A549 (cell line): ENCODE data around the gene SLC2A5. TPM values are rescaled to one million over a fixed set of nuclear protein-coding genes. Genes with fewer than 3 reads are reported as not detected.
A peak's percentile ranks its signal among the peaks of the same experiment; 100 is the strongest.

Source experiments
- ATAC-seq, 2 experiments: fragments of 200-7000 bp in 1 of 2; fragments of >200 bp in 1 of 2; cut with Nextera tagmentation in 1 of 2; cut with Tn5 transposase in 1 of 2; 3 replicates each; pipeline versions ENCODE4 v1.8.0 to v1.9.1; 2018 to 2020; ENCODE audit warnings: mild to moderate bottlenecking in 1 of 2, moderate library complexity in 1 of 2
- CTCF ChIA-PET: fragments of 300-600 bp; sonication (Branson Sonifier 250); formaldehyde crosslinking; extraction: SDS; loops from one replicate; lab custom pipeline; 2021; ENCODE audit warnings: antibody characterized with exemption, inconsistent platforms; lab: Yijun Ruan, JAX
- POLR2A ChIA-PET: fragments of 350-600 bp; formaldehyde crosslinking; extraction: SDS; loops from one replicate; lab custom pipeline; 2021; ENCODE audit warnings: antibody characterized with exemption, inconsistent platforms; lab: Yijun Ruan, JAX
- DNase-seq, 2 experiments: peaks; one replicate each; pipeline versions ENCODE4 v3.0.0 to v3.0.0-alpha.2; 2011 to 2016; ENCODE audit warnings: low read depth in 1 of 2, low spot score in 1 of 2
- FAIRE-seq: peaks from 2 replicates; lab custom pipeline; 2011; peaks lifted over from hg19 to GRCh38; lab: Jason Lieb, UNC
- H3K27ac ChIP-seq, 2 experiments: fragments of >200 bp; sonication (Bioruptor Twin); formaldehyde crosslinking; 3 replicates each; pipeline ENCODE4 v1.5.1; 2016 to 2017
- H3K4me1 ChIP-seq: fragments of >200 bp; sonication (Bioruptor Twin); formaldehyde crosslinking; 3 replicates; pipeline ENCODE4 v1.6.1; 2016
- H3K4me2 ChIP-seq: fragments of >200 bp; sonication (Bioruptor Twin); formaldehyde crosslinking; 3 replicates; pipeline ENCODE4 v1.6.1; 2016
- H3K4me3 ChIP-seq: fragments of >200 bp; sonication (Bioruptor Twin); formaldehyde crosslinking; 3 replicates; pipeline ENCODE4 v1.5.1; 2016
- H3K9me3 ChIP-seq: fragments of >200 bp; sonication (Bioruptor Twin); formaldehyde crosslinking; 3 replicates; pipeline ENCODE4 v1.6.1; 2016
- ATOH8 ChIP-seq: fragments of 250-450 bp; sonication (Bioruptor Pico); IDR thresholded peaks from 2 replicates; pipeline ENCODE4 v1.5.0; 2020; ENCODE audit warnings: low read depth, mild to moderate bottlenecking, moderate library complexity
- ESRRA ChIP-seq: fragments of 150-350 bp; IDR thresholded peaks from 2 replicates; pipeline ENCODE4 v1.6.1; 2014; ENCODE audit warnings: mild to moderate bottlenecking, low read length, borderline replicate concordance
- GATA3 ChIP-seq: IDR thresholded peaks from 2 replicates; pipeline ENCODE4 v1.6.1; 2012; ENCODE audit warnings: borderline replicate concordance
- HOXB13 ChIP-seq: fragments of 250-450 bp; sonication (Bioruptor Pico); IDR thresholded peaks from 2 replicates; pipeline ENCODE4 v1.5.0; 2020; ENCODE audit warnings: low read depth, mild to moderate bottlenecking, moderate library complexity
- HOXB5 ChIP-seq: fragments of 250-450 bp; sonication (Bioruptor Pico); IDR thresholded peaks from 2 replicates; pipeline ENCODE4 v1.5.0; 2020; ENCODE audit warnings: mild to moderate bottlenecking, moderate library complexity
- JUNB ChIP-seq: fragments of >200 bp; sonication (Bioruptor Twin); formaldehyde crosslinking; IDR thresholded peaks from 2 replicates; pipeline ENCODE4 v1.6.1; 2016
- MAFK ChIP-seq: fragments of 450-650 bp; IDR thresholded peaks from 2 replicates; pipeline ENCODE4 v1.6.1; 2014; ENCODE audit not compliant: partially characterized antibody
- NPAS2 ChIP-seq: fragments of 250-450 bp; sonication (Bioruptor Pico); IDR thresholded peaks from 2 replicates; pipeline ENCODE4 v1.8.0; 2022; ENCODE audit warnings: mild to moderate bottlenecking, moderate library complexity, borderline replicate concordance
- POLR2A ChIP-seq: IDR thresholded peaks from 2 replicates; pipeline ENCODE4 v1.6.1; 2012; ENCODE audit warnings: mild to moderate bottlenecking, low read length
- RAD21 ChIP-seq, 2 experiments: fragments of >200 bp in 1 of 2; sonication (Bioruptor Twin) in 1 of 2; formaldehyde crosslinking in 1 of 2; IDR thresholded peaks in 1 of 2; conservative IDR thresholded peaks in 1 of 2; 2 replicates in 1 of 2; 3 replicates in 1 of 2; pipeline ENCODE4 v1.6.1; 2012 to 2018; ENCODE audit warnings: inconsistent platforms in 1 of 2
- REST ChIP-seq: fragments of 200-600 bp; sonication (generic); IDR thresholded peaks from 2 replicates; pipeline ENCODE4 v1.6.1; 2016; ENCODE audit warnings: antibody characterized with exemption, mild to moderate bottlenecking, moderate library complexity
- RNF2 ChIP-seq: fragments of 200-600 bp; sonication (generic); IDR thresholded peaks from 2 replicates; pipeline ENCODE4 v1.6.1; 2016; ENCODE audit warnings: low read depth, mild to moderate bottlenecking, antibody characterized with exemption, moderate library complexity, borderline replicate concordance
- SMC3 ChIP-seq: fragments of >200 bp; sonication (Bioruptor Twin); formaldehyde crosslinking; IDR thresholded peaks from 3 replicates; pipeline ENCODE4 v1.6.1; 2018; ENCODE audit warnings: inconsistent platforms
- ZC3H11A ChIP-seq: fragments of 450-650 bp; IDR thresholded peaks from 2 replicates; pipeline ENCODE4 v1.6.1; 2014; ENCODE audit warnings: antibody characterized with exemption, mild to moderate bottlenecking
- WGBS: methylation state at CpG from one replicate; pipeline ENCODE4 v1.1.6; 2017; ENCODE audit errors: missing lambda C conversion rate; 5-methylcytosine and 5-hydroxymethylcytosine counted together
- polyA plus RNA-seq, 4 experiments: library from polyadenylated mRNA; depleted of rRNA in 3 of 4; stranded (reverse); fragments of >200 nt; fragmentation: RNase III in 1 of 4; extraction: RNeasy Plus Mini Kit Qiagen cat#74134 plus additional on column Dnase treatment in 1 of 4; gene quantifications; 2 replicates in 3 of 4; 3 replicates in 1 of 4; pipeline ENCODE4 v1.2.3, GENCODE V29; 2011 to 2017
- TF ChIP-seq, protein P1 (sequence below): fragments of >200 bp; sonication (Bioruptor Twin); formaldehyde crosslinking; IDR thresholded peaks from 3 replicates; pipeline ENCODE4 v1.6.1; 2016

SLC2A5 gene
- polyA plus RNA-seq, 2 of the 4 experiments (the other 2 are of a cell fraction): 0.12 to 0.19 TPM

DNA sequence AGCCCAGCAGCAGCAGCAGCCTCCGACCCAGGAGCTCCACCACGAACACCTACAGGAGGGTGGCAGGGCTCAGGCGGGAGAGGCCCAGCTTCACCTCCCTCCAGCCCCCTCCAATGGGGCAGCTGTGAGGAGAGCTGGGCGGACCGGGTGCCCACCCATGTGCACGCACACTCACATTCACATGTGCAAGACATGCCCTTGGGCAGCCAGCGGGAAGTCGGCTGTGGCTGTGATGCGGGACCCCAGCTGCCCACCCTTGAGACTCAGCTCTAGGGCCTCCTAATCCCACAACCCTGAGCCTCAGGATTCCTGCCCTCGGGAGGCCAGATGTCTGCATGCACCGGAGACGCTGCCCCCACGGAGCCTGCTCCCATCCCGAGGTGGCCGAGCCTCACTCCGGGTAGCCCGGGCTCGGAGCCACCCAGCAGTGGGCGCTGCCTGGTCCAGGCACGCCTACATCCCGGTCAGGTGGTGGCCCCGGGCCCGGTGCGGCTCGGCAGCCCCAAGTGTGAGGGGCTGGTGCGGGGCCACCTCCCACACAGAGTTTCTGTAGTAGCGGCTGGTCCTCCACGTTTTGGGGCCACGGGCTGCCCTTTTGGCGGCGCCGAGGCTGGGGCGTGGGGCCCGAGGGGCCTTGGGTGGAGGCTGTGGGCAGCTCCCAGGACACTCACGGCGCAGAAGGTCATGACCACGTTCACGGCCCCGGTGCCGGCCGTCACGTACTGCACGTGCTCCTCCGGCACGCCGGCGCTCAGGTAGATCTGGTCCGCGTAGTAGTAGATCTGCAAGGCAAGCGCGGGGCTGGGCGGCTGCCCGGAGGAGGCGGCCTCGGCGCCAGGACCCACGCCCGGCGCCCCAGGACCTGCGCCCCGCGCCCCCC is 30.3 kb downstream of the SLC2A5 start:
- no peak for FAIRE-seq
- H3K4me1 ChIP-seq: no peaks in the 10 kb centered on the region

DNA sequence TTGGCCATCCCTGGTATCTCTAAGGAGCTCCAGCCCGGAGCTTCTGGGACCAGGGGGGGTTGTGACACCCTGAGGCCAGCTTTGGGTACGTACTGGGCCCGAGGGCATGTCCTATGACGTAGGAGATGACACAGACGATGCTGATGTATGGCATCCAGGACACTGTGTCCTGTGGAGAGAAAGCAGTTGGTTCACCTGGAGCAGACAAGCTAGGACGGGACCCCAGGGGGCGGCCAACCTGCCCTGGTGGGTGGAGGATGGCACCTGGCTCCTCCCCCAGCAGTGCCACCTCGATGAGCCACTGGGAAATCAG is 31.1 kb downstream of the SLC2A5 start:
- H3K4me3 ChIP-seq: no peak overlapping the region
- H3K4me1 ChIP-seq: no peaks in the 10 kb centered on the region
- H3K4me2 ChIP-seq: no peak overlapping the region
- TF ChIP-seq GATA3: no peak
- no peak for TF ChIP-seq SMC3
- no peak for TF ChIP-seq ATOH8 (CRISPR knock-in tag)
- TF ChIP-seq HOXB5 (CRISPR knock-in tag): no peak
- TF ChIP-seq ZC3H11A: no peak
- TF ChIP-seq ESRRA: no peak
- TF ChIP-seq HOXB13: no peak
- no peak for FAIRE-seq
- no peak for DNase-seq
- ChIA-PET POLR2A (no interaction called here), CTCF (interaction anchor here (1.8 to 2.4 kb wide), 2 partner anchors 33 to 64 kb away, joined by 6 to 9 read pairs; no protein-coding TSS in a partner anchor)
- no peak overlapping the region for H3K27ac ChIP-seq
- peaks cover 5% of the 10 kb centered on the region; the same call in 2 of the 3 replicates for H3K9me3 ChIP-seq
- WGBS: 70% methylated on average over 2 of the region's 8 CpGs
- no peak for ATAC-seq

More for the DNA sequence above, 30.3 kb downstream of the SLC2A5 start:
- Histone ChIP-seq H3K27ac (peak overlapping the region in 1 of 2 experiments; percentile 16; a peak in 1 of 6 replicates), H3K4me2 (peak overlapping the region; percentile 54; the same call in 2 of the 3 replicates), H3K4me3 (no peak overlapping the region), H3K9me3 (peaks cover 5% of the 10 kb centered on the region; the same call in 2 of the 3 replicates)
- whole genome bisulfite sequencing: no CpG with 5 or more reads among the region's 62 CpGs
- no peak for DNase-seq
- peak; percentile 55 to 71; a peak in 4 of 6 replicates for ATAC-seq
- ChIA-PET CTCF (interaction anchor here (1.8 to 2.4 kb wide), 2 partner anchors 34 to 63 kb away, joined by 6 to 9 read pairs; no protein-coding TSS in a partner anchor), POLR2A (no interaction called here)
- TF ChIP-seq RNF2 (no peak), MAFK (no peak), REST (no peak), POLR2A (no peak), SMC3 (no peak)

DNA sequence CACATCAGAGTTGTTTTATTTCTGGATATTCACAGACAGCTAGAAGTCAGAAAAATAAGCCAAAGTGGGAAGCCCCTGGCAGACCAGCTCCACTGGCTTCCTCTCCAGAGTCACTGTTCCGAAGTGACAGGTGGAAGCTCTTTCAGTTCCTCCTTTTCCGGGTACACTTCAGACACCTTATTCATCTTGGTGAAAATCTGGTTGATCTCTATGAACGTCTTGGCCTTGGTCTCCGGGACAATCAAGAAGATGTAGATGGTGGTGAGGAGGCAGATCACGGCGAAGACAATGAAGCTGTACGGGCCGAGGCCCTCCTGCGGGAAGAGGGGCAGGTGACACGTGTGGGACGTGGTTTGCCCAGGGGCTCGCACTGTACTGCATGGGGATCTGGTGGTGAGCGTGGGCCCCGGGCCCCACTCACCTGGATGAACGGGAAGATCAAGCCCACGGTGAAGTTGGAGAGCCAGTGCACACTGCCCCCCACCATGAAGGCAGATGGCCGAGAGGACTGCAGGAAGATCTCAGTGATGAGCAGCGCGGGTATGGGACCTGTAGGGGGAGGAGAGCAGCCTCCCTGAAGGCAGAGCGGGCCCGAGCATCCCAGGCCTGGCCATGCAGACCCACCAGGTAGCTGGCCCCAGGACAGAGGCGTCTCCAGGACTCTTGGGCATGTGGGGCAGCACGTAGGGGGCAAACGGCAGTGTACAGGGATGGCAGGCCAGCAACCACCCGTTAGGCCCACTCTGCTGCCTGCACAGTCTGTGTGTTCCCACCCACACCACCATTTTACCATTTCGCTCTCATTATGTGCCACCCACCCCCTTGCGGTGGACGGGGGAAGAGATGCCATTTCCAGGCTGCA is 31.7 kb downstream of the SLC2A5 start:
- no peak for ATAC-seq
- ChIA-PET CTCF (interaction anchor here (1.8 to 2.4 kb wide), 2 partner anchors 33 to 64 kb away, joined by 6 to 9 read pairs; no protein-coding TSS in a partner anchor), POLR2A (no interaction called here)
- TF ChIP-seq JUNB: no peak
- TF ChIP-seq, protein P1, sequence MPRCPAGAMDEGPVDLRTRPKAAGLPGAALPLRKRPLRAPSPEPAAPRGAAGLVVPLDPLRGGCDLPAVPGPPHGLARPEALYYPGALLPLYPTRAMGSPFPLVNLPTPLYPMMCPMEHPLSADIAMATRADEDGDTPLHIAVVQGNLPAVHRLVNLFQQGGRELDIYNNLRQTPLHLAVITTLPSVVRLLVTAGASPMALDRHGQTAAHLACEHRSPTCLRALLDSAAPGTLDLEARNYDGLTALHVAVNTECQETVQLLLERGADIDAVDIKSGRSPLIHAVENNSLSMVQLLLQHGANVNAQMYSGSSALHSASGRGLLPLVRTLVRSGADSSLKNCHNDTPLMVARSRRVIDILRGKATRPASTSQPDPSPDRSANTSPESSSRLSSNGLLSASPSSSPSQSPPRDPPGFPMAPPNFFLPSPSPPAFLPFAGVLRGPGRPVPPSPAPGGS: no peak
- TF ChIP-seq RAD21 (conservative IDR thresholded peaks at IDR 0.05 in 1 of 2, IDR thresholded peaks at IDR 0.05 in 1 of 2): no peak
- no peak for TF ChIP-seq NPAS2 (CRISPR knock-in tag)
- Histone ChIP-seq H3K9me3 (peaks cover 5% of the 10 kb centered on the region; the same call in 2 of the 3 replicates), H3K4me2 (no peak overlapping the region), H3K27ac (no peak overlapping the region), H3K4me1 (no peaks in the 10 kb centered on the region), H3K4me3 (no peak overlapping the region)
- FAIRE-seq: no peak
- no peak for DNase-seq
- WGBS: 79% methylated on average over 23 of the region's 28 CpGs
